ENCODE results near the gene UNC80.

Gene UNC80, protein sequence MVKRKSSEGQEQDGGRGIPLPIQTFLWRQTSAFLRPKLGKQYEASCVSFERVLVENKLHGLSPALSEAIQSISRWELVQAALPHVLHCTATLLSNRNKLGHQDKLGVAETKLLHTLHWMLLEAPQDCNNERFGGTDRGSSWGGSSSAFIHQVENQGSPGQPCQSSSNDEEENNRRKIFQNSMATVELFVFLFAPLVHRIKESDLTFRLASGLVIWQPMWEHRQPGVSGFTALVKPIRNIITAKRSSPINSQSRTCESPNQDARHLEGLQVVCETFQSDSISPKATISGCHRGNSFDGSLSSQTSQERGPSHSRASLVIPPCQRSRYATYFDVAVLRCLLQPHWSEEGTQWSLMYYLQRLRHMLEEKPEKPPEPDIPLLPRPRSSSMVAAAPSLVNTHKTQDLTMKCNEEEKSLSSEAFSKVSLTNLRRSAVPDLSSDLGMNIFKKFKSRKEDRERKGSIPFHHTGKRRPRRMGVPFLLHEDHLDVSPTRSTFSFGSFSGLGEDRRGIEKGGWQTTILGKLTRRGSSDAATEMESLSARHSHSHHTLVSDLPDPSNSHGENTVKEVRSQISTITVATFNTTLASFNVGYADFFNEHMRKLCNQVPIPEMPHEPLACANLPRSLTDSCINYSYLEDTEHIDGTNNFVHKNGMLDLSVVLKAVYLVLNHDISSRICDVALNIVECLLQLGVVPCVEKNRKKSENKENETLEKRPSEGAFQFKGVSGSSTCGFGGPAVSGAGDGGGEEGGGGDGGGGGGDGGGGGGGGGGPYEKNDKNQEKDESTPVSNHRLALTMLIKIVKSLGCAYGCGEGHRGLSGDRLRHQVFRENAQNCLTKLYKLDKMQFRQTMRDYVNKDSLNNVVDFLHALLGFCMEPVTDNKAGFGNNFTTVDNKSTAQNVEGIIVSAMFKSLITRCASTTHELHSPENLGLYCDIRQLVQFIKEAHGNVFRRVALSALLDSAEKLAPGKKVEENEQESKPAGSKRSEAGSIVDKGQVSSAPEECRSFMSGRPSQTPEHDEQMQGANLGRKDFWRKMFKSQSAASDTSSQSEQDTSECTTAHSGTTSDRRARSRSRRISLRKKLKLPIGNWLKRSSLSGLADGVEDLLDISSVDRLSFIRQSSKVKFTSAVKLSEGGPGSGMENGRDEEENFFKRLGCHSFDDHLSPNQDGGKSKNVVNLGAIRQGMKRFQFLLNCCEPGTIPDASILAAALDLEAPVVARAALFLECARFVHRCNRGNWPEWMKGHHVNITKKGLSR (N-terminal part only)

DNA sequence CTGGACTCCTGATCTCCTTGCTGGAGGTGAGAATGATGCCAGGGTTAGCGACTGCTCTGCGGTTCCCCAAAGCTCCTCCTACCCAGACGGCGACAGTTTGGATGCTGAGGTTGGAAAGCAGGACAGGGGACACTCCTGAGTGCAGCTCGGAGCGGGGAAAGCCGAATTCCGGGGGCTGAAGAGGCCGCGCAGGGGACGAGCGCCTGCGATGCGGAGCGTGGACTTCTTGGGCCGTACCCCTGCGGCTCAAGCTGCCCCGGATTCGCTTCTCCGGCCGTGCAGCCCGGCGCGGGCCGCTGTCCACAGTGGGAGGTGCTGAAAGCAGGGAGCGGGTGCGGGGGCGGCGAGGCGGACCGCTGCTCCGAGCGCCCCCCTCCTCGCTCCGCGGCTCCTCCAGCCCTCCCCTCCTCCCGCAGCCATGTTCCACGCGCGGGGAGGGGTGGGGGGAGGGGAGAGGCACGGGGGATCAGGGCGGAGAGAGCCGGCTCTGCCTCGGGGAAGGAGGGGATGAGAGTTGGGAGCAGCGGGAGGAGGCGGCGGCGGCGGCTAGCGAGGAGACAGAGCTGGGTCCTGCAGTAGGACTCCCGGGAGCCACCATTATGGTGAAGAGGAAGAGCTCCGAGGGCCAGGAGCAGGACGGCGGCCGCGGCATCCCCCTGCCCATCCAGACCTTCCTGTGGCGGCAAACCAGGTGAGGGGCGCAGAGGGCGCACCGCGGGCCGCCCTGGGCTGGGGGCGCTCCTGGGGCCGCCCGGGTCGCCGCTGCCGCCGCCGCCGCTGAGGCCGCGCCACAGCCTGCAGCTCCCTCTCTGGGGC is at the start of gene UNC80:
TSS of gene UNC80 (plus strand) at position 359 of the 816 bp plus-strand sequence. CDS start at position 600, 241 bp downstream.
- H3K4me1 ChIP-seq (ENCODE audit: control insufficient read depth, insufficient read depth, low read length): 0 out of 2 replicates have a peak, but pooled peaks cover 2% of the 10 kb centered on the region
- peaks cover 79% of the 10 kb centered on the region for H3K27me3 ChIP-seq (ENCODE audit: control insufficient read depth, insufficient read depth, low read length)
- no peaks in the 10 kb centered on the region for H3K9me3 ChIP-seq (ENCODE audit: control insufficient read depth, insufficient read depth, low read depth, low read length)
- H3K36me3 ChIP-seq (ENCODE audit: control insufficient read depth, insufficient read depth, low read length): no peaks in the 10 kb centered on the region
- no peak within 1 kb of the TSS for H3K9ac ChIP-seq (ENCODE audit: low read length)
- H3K27ac ChIP-seq (ENCODE audit: low read depth, low read length): no peak within 1 kb of the TSS
- H3K4me3 ChIP-seq (ENCODE audit: low read depth, low read length): peak within 1 kb of the TSS; percentile 64

DNA sequence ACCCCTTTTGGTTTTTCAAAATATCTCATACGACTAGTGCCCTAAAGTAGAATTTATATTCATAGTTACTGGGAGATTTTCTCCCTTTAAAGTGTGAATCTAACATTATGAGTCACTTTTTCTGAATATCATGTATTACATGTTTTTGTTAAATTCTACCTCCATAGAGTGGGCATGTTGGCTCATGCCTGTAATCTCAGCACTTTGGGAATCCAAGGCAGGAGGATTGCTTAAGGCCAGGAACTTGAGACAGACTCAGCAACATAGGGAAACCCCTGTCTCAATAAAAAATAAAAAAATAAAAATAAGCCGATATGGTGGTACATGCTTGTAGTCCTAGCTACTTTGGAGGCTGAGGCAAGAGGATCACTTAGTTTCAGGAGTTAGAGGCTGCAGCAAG is 45.3 kb upstream of the UNC80 start:
- Histone ChIP-seq H3K9ac (ENCODE audit: low read length) (no peak overlapping the region), H3K4me3 (ENCODE audit: low read depth, low read length) (no peak overlapping the region), H3K36me3 (ENCODE audit: control insufficient read depth, insufficient read depth, low read length) (no peaks in the 10 kb centered on the region), H3K9me3 (ENCODE audit: control insufficient read depth, insufficient read depth, low read depth, low read length) (no peaks in the 10 kb centered on the region), H3K27ac (ENCODE audit: low read depth, low read length) (no peak overlapping the region), H3K27me3 (ENCODE audit: control insufficient read depth, insufficient read depth, low read length) (0 out of 2 replicates have a peak, but pooled peaks cover 2% of the 10 kb centered on the region), H3K4me1 (ENCODE audit: control insufficient read depth, insufficient read depth, low read length) (no peaks in the 10 kb centered on the region)

DNA sequence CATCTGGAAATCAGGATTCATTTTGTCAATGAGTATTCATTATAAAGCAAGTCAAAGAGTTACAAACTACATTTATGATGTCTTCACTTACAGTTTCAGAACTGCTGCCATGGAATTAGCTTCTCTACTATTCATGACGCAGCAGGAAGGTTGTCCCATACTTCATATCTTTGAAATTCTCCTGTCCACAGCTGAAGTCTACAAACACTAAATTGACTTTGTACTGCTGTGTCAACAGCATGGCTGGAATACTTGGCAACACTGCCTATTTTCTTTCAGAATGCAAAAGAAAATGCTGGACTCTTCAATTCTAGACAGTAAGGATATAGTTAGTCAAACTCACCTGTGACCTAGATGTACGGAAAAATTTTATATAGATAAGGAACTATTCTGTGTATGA is 44.6 kb upstream of the UNC80 start:
- H3K9ac ChIP-seq (ENCODE audit: low read length): no peak overlapping the region
- no peaks in the 10 kb centered on the region for H3K36me3 ChIP-seq (ENCODE audit: control insufficient read depth, insufficient read depth, low read length)
- no peak overlapping the region for H3K4me3 ChIP-seq (ENCODE audit: low read depth, low read length)
- 0 out of 2 replicates have a peak, but pooled peaks cover 2% of the 10 kb centered on the region for H3K27me3 ChIP-seq (ENCODE audit: control insufficient read depth, insufficient read depth, low read length)
- no peaks in the 10 kb centered on the region for H3K4me1 ChIP-seq (ENCODE audit: control insufficient read depth, insufficient read depth, low read length)
- no peaks in the 10 kb centered on the region for H3K9me3 ChIP-seq (ENCODE audit: control insufficient read depth, insufficient read depth, low read depth, low read length)
- H3K27ac ChIP-seq (ENCODE audit: low read depth, low read length): no peak overlapping the region

DNA sequence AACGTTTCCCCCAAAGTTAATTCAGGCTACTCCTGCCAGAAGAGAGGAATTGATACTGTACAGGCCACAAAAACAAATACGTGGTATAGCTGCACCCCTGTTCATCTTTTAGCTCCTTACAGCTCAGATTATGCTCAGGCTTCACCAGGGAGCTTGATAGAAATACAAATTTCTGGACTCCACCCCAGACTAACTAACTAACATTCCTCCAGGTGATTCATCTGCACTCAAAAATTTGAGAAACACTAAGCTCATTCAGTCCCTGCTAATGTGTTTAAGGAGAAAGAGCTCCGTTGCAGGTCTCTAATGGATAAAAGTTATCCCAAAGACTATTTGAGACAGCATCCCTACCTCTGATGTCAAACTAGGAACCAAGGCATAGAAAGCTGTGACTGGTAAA is 36.8 kb upstream of the UNC80 start:
- no peaks in the 10 kb centered on the region for H3K36me3 ChIP-seq (ENCODE audit: control insufficient read depth, insufficient read depth, low read length)
- no peak overlapping the region for H3K27ac ChIP-seq (ENCODE audit: low read depth, low read length)
- no peaks in the 10 kb centered on the region; the same call in 1 of the 2 replicates for H3K27me3 ChIP-seq (ENCODE audit: control insufficient read depth, insufficient read depth, low read length)
- H3K4me1 ChIP-seq (ENCODE audit: control insufficient read depth, insufficient read depth, low read length): no peaks in the 10 kb centered on the region
- no peak overlapping the region for H3K4me3 ChIP-seq (ENCODE audit: low read depth, low read length)
- H3K9me3 ChIP-seq (ENCODE audit: control insufficient read depth, insufficient read depth, low read depth, low read length): no peaks in the 10 kb centered on the region
- H3K9ac ChIP-seq (ENCODE audit: low read length): no peak overlapping the region

DNA sequence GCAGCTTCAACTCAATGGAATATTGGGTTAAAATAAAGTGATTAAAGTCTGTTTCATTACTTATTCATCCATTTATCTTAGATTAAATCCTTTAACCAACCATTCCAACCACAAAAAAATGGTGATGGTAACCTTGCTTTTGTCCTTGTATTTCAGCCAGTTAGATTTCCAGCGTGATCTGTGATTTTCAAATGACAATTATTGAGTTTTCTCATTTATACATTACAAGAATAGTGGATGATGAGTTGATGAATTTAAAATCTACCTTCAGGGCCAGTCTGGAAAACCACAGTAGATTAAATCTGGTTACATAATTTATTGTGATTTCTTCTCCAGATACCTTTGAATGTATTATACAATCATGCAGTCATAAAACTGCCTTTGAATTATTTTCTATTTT is 29.7 kb upstream of the UNC80 start:
- no peak overlapping the region for H3K27ac ChIP-seq (ENCODE audit: low read depth, low read length)
- peaks cover 2% of the 10 kb centered on the region; the same call in 1 of the 2 replicates for H3K27me3 ChIP-seq (ENCODE audit: control insufficient read depth, insufficient read depth, low read length)
- no peaks in the 10 kb centered on the region for H3K36me3 ChIP-seq (ENCODE audit: control insufficient read depth, insufficient read depth, low read length)
- no peak overlapping the region for H3K4me3 ChIP-seq (ENCODE audit: low read depth, low read length)
- H3K9me3 ChIP-seq (ENCODE audit: control insufficient read depth, insufficient read depth, low read depth, low read length): no peaks in the 10 kb centered on the region
- no peaks in the 10 kb centered on the region for H3K4me1 ChIP-seq (ENCODE audit: control insufficient read depth, insufficient read depth, low read length)
- H3K9ac ChIP-seq (ENCODE audit: low read length): no peak overlapping the region

DNA sequence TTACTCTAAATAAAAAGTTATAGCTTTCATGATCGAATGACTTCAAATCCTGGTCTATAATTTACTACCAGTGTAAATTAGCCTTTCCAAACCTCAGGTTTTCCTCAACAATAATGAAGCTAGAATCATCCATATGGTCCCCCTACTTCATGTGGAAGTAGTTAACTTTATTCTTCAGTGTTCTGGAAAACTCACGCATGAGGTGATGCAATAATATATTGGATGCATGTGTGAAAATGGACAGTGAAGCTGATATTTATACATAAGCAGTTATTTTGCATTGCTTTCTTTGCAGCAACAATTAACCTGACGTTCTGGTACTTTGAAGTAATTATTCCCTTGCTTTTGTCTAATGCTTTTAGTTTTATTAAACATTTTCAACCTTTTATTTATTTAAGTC is 18.6 kb upstream of the UNC80 start:
- H3K27ac ChIP-seq (ENCODE audit: low read depth, low read length): no peak overlapping the region
- H3K4me1 ChIP-seq (ENCODE audit: control insufficient read depth, insufficient read depth, low read length): peaks cover 10% of the 10 kb centered on the region
- H3K4me3 ChIP-seq (ENCODE audit: low read depth, low read length): no peak overlapping the region
- H3K36me3 ChIP-seq (ENCODE audit: control insufficient read depth, insufficient read depth, low read length): no peaks in the 10 kb centered on the region
- peaks cover 59% of the 10 kb centered on the region for H3K27me3 ChIP-seq (ENCODE audit: control insufficient read depth, insufficient read depth, low read length)
- H3K9ac ChIP-seq (ENCODE audit: low read length): no peak overlapping the region
- no peaks in the 10 kb centered on the region for H3K9me3 ChIP-seq (ENCODE audit: control insufficient read depth, insufficient read depth, low read depth, low read length)

DNA sequence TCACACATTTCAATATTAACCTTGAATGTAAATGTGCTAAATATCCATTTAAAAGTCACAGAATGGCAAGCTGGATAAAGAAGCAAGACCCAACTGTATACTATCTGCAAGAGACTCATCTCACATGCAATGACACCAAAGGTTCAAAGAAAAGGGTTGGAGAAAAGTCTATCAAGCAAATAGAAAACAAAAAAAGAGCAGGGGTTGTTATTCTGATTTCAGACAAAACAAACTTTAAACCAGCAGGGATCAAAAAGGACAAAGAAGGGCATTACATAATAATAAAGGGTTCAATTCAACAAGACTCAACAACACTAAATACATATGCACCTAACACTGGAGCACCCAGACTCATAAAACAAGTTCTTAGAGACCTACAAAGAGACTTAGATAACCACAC is 14.5 kb upstream of the UNC80 start:
- peaks cover 10% of the 10 kb centered on the region for H3K4me1 ChIP-seq (ENCODE audit: control insufficient read depth, insufficient read depth, low read length)
- H3K27ac ChIP-seq (ENCODE audit: low read depth, low read length): no peak overlapping the region
- no peaks in the 10 kb centered on the region for H3K9me3 ChIP-seq (ENCODE audit: control insufficient read depth, insufficient read depth, low read depth, low read length)
- H3K9ac ChIP-seq (ENCODE audit: low read length): no peak overlapping the region
- no peaks in the 10 kb centered on the region for H3K36me3 ChIP-seq (ENCODE audit: control insufficient read depth, insufficient read depth, low read length)
- H3K27me3 ChIP-seq (ENCODE audit: control insufficient read depth, insufficient read depth, low read length): peaks cover 100% of the 10 kb centered on the region
- H3K4me3 ChIP-seq (ENCODE audit: low read depth, low read length): no peak overlapping the region

DNA sequence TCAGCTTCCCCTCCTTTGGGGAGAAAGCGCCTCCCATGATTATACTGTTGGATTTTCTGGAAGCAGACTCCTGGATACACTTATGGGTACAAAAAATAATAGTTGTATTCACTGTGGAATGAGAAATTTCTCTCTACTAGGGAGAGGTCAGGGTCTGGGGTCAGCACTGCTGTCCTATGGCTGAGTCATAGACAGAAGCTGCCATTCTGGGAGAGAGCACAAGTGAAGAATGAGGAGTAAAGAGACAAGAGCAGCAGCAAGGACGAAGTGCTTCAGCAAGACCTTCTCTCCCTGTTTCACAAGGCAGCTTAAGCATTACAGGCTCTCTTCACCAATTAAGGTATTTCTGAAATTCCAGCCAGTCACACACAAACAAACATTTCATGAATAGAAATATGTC is 10.1 kb upstream of the UNC80 start:
- H3K27me3 ChIP-seq (ENCODE audit: control insufficient read depth, insufficient read depth, low read length): peaks cover 93% of the 10 kb centered on the region
- H3K27ac ChIP-seq (ENCODE audit: low read depth, low read length): no peak overlapping the region
- no peaks in the 10 kb centered on the region for H3K9me3 ChIP-seq (ENCODE audit: control insufficient read depth, insufficient read depth, low read depth, low read length)
- no peak overlapping the region for H3K9ac ChIP-seq (ENCODE audit: low read length)
- H3K4me3 ChIP-seq (ENCODE audit: low read depth, low read length): no peak overlapping the region
- H3K36me3 ChIP-seq (ENCODE audit: control insufficient read depth, insufficient read depth, low read length): no peaks in the 10 kb centered on the region
- H3K4me1 ChIP-seq (ENCODE audit: control insufficient read depth, insufficient read depth, low read length): peaks cover 8% of the 10 kb centered on the region

DNA sequence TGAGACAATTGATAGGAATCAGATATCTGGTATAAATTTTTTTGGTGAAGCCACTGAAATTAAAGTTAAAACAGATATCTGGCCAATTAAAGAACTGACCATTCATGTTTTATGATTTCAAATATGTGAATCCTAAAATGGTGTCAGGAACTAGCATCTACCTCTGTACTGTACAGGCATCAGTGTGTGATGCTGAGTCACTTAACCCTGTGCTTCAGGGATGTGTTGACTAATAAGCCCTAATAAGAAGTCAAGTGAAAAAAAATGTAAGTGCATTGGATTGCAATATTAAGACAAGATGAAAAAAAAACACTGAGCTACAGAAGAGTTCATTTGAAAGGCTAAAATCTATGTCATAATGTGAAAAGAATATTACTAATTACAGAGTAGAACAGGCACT is 9.1 kb upstream of the UNC80 start:
- Histone ChIP-seq H3K9ac (ENCODE audit: low read length) (no peak overlapping the region), H3K4me1 (ENCODE audit: control insufficient read depth, insufficient read depth, low read length) (peaks cover 1% of the 10 kb centered on the region; the same call in 1 of the 2 replicates), H3K27ac (ENCODE audit: low read depth, low read length) (no peak overlapping the region), H3K27me3 (ENCODE audit: control insufficient read depth, insufficient read depth, low read length) (peaks cover 93% of the 10 kb centered on the region), H3K4me3 (ENCODE audit: low read depth, low read length) (no peak overlapping the region), H3K36me3 (ENCODE audit: control insufficient read depth, insufficient read depth, low read length) (no peaks in the 10 kb centered on the region), H3K9me3 (ENCODE audit: control insufficient read depth, insufficient read depth, low read depth, low read length) (no peaks in the 10 kb centered on the region)

DNA sequence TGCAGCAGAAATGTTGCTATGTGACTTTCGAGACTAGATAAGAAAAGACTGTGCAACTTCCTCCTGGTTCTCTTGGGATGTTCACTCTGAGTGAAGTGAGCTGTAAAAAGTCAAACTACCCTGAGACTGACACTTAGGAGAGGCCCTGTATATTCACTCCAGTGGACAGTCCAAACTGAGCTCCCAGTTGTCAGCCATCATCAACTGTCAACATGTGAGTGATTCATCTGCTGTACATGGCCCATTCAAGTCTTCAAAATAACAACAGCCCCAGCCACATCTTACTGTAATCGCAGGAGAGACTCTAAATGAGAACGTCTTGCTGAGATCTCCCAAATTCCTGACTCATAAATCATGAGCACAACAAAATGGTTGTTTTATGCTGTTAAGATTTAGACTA is 8.5 kb upstream of the UNC80 start:
- peaks cover 93% of the 10 kb centered on the region for H3K27me3 ChIP-seq (ENCODE audit: control insufficient read depth, insufficient read depth, low read length)
- H3K9me3 ChIP-seq (ENCODE audit: control insufficient read depth, insufficient read depth, low read depth, low read length): no peaks in the 10 kb centered on the region
- H3K4me1 ChIP-seq (ENCODE audit: control insufficient read depth, insufficient read depth, low read length): no peaks in the 10 kb centered on the region
- no peak overlapping the region for H3K4me3 ChIP-seq (ENCODE audit: low read depth, low read length)
- H3K9ac ChIP-seq (ENCODE audit: low read length): no peak overlapping the region
- H3K36me3 ChIP-seq (ENCODE audit: control insufficient read depth, insufficient read depth, low read length): no peaks in the 10 kb centered on the region
- no peak overlapping the region for H3K27ac ChIP-seq (ENCODE audit: low read depth, low read length)
